GM12878 (cell line): ENCODE measurements around the gene SSRP1.

Experiments
- ATF3 ChIP-seq: IDR thresholded peaks from 2 replicates; pipeline ENCODE4 v1.6.1; 2011; ENCODE audit warnings: low read depth, mild to moderate bottlenecking, low read length, moderate library complexity, borderline replicate concordance; ENCODE audit errors: extremely low read depth
- ESRRA ChIP-seq: IDR thresholded peaks from 2 replicates; pipeline ENCODE4 v1.6.1; 2012; ENCODE audit warnings: mild to moderate bottlenecking, low read length, improper control_type of control experiment
- EZH2 ChIP-seq: IDR thresholded peaks from 2 replicates; pipeline ENCODE4 v1.6.1; 2012; ENCODE audit warnings: low read depth, mild to moderate bottlenecking, control low read depth, inconsistent platforms, low read length, borderline replicate concordance; ENCODE audit not compliant: control insufficient read depth
- HDAC2 ChIP-seq: fragments of 200-600 bp; sonication (generic); IDR thresholded peaks from 2 replicates; pipeline ENCODE4 v1.6.1; 2017
- HDAC6 ChIP-seq: fragments of 200-600 bp; sonication (generic); IDR thresholded peaks from one replicate; pipeline ENCODE4 v1.8.0; 2017; ENCODE audit warnings: antibody characterized with exemption; ENCODE audit not compliant: unreplicated experiment
- NRF1 ChIP-seq: conservative IDR thresholded peaks from 2 replicates; pipeline ENCODE4 v1.6.1; 2011; ENCODE audit warnings: mild to moderate bottlenecking, low read depth, low read length, improper control_type of control experiment
- POU2F2 ChIP-seq: IDR thresholded peaks from 3 replicates; pipeline ENCODE4 v1.6.1; 2011; ENCODE audit warnings: low read depth, mild to moderate bottlenecking, low read length, borderline replicate concordance
- RAD21 ChIP-seq: IDR thresholded peaks from 2 replicates; pipeline ENCODE4 v1.6.1; 2011; ENCODE audit warnings: mild to moderate bottlenecking, low read depth, low read length, moderate library complexity; ENCODE audit not compliant: insufficient read depth
- REST ChIP-seq: IDR thresholded peaks from 2 replicates; pipeline ENCODE4 v1.6.1; 2012; ENCODE audit warnings: mild to moderate bottlenecking, low read depth, low read length
- TAF1 ChIP-seq: IDR thresholded peaks from 2 replicates; pipeline ENCODE4 v1.6.1; 2011; ENCODE audit warnings: mild to moderate bottlenecking, low read depth, low read length, borderline replicate concordance
- YY1 ChIP-seq: IDR thresholded peaks from 2 replicates; pipeline ENCODE4 v1.6.1; 2011; ENCODE audit warnings: low read depth, mild to moderate bottlenecking, low read length
- TF ChIP-seq, protein P1 (sequence below), 3 experiments: IDR thresholded peaks in 2 of 3; conservative IDR thresholded peaks in 1 of 3; 2 replicates each; pipeline ENCODE4 v1.5.1; 2011; ENCODE audit warnings: low read depth in 3 of 3, low read length in 3 of 3, mild to moderate bottlenecking in 3 of 3, control low read depth in 2 of 3, moderate library complexity in 2 of 3, inconsistent platforms in 1 of 3, mixed read lengths in 1 of 3; ENCODE audit not compliant: control insufficient read depth in 2 of 3, insufficient read depth in 1 of 3; ENCODE audit errors: extremely low read depth in 1 of 3

GRCh38 chr11:57343825-57344224, 8.1 kb upstream of the SSRP1 start:
- no peak for TF ChIP-seq ESRRA
- no peak for TF ChIP-seq POU2F2
- TF ChIP-seq HDAC6, result no peak
- TF ChIP-seq YY1, result no peak
- no peak for TF ChIP-seq HDAC2
- TF ChIP-seq, protein P1, sequence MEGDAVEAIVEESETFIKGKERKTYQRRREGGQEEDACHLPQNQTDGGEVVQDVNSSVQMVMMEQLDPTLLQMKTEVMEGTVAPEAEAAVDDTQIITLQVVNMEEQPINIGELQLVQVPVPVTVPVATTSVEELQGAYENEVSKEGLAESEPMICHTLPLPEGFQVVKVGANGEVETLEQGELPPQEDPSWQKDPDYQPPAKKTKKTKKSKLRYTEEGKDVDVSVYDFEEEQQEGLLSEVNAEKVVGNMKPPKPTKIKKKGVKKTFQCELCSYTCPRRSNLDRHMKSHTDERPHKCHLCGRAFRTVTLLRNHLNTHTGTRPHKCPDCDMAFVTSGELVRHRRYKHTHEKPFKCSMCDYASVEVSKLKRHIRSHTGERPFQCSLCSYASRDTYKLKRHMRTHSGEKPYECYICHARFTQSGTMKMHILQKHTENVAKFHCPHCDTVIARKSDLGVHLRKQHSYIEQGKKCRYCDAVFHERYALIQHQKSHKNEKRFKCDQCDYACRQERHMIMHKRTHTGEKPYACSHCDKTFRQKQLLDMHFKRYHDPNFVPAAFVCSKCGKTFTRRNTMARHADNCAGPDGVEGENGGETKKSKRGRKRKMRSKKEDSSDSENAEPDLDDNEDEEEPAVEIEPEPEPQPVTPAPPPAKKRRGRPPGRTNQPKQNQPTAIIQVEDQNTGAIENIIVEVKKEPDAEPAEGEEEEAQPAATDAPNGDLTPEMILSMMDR (IDR thresholded peaks at IDR 0.05 in 2 of 3, conservative IDR thresholded peaks at IDR 0.05 in 1 of 3; ENCODE audit: control insufficient read depth in 2 of 3, extremely low read depth in 1 of 3, insufficient read depth in 1 of 3, low read depth in 3 of 3, low read length in 3 of 3), result no peak
- no peak for TF ChIP-seq REST
- no peak for TF ChIP-seq EZH2
- no peak for TF ChIP-seq NRF1
- no peak for TF ChIP-seq ATF3
- no peak for TF ChIP-seq RAD21
- TF ChIP-seq TAF1, result no peak
